ENCODE measurements around the gene ENTPD2.

DNA sequence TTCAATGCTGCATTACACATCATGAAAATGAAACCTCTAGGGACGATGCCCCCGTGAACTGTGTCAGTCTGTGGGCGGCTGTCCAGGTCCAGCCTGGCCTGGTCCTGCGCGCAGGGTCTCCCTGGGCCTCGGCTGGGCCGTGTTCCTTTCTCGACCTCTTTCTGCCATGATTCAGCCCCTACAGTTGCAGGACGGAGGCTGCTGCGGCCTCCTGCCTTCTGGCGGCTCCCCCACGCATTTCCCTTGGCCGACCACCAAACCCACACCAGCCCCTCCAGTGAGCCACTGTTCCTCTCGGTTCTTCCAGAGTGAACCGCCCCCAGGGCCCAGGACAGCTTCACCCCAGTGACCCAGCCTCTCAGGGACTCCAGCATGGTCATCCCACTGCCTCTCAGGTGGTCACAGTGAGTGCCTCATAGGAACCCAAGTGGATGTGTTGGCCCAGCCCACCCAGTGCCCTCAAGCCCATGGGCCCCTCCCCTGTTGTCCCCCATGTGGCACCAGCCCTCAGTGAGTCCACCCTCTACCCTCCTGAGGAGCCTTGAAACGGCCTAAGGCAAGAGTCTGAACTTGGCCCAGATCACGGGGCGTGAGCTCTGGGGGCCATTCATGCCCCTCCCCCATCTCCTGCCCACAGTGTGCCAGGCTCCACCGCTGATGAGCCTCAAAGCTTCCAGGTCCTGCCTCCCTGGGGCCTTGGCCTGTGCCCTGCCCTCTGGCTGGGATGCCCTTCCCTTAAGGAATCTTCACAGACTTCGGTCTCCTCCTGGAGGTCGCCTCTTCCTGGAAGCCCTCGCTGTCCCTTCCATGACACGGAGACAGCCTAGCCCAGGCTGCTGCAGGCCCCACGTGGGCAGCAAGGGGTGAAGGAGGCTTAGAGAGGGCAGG, 47.5 kb downstream of the ENTPD2 start:
- TF ChIP-seq FOXA1 (IDR thresholded peaks at IDR 0.05) = no peak
- TF ChIP-seq FOXM1 (IDR thresholded peaks at IDR 0.05; ENCODE audit: borderline replicate concordance) = no peak
- TF ChIP-seq TARDBP (IDR thresholded peaks at IDR 0.05) = no peak
- TF ChIP-seq, protein P1, sequence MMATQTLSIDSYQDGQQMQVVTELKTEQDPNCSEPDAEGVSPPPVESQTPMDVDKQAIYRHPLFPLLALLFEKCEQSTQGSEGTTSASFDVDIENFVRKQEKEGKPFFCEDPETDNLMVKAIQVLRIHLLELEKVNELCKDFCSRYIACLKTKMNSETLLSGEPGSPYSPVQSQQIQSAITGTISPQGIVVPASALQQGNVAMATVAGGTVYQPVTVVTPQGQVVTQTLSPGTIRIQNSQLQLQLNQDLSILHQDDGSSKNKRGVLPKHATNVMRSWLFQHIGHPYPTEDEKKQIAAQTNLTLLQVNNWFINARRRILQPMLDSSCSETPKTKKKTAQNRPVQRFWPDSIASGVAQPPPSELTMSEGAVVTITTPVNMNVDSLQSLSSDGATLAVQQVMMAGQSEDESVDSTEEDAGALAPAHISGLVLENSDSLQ (IDR thresholded peaks at IDR 0.05) = no peak
- TF ChIP-seq HDGF (IDR thresholded peaks at IDR 0.05; ENCODE audit: borderline replicate concordance) = no peak
- no peak for TF ChIP-seq SP1 (IDR thresholded peaks at IDR 0.05)
- TF ChIP-seq BHLHE40 (IDR thresholded peaks at IDR 0.05; ENCODE audit: borderline replicate concordance) = no peak
- TF ChIP-seq CTBP1 (IDR thresholded peaks at IDR 0.05; ENCODE audit: borderline replicate concordance) = no peak
- TF ChIP-seq SUZ12 (IDR thresholded peaks at IDR 0.05) = no peak
- TF ChIP-seq L3MBTL2 (conservative IDR thresholded peaks at IDR 0.05) = no peak

All from HEK293T (cell line).